Tibial artery (tissue), 4 donors: ENCODE data around the gene TAL1.
"Not testable (repeated sequence)": the region's sequence is repeated elsewhere in the genome, so short reads cannot be mapped to it uniquely, and the experiment has no call there.

Source experiments
- DNase-seq, 2 donors: peaks; one replicate each; pipeline ENCODE4 v3.0.0-alpha.2; 2019
- H3K27ac ChIP-seq, 2 donors: fragments of 200-600 bp; sonication (generic) in 1 of 2; 1 replicate in 1 of 2; 2 replicates in 1 of 2; pipeline ENCODE4 v1.5.1; 2018 to 2019; ENCODE audit warnings: mild to moderate bottlenecking in 1 of 2
- H3K27me3 ChIP-seq, 2 donors: fragments of 200-600 bp; sonication (generic) in 1 of 2; one replicate each; pipeline versions ENCODE4 v1.5.1 to v1.6.0; 2016 to 2019
- H3K36me3 ChIP-seq, 3 donors: fragments of 200-600 bp; sonication (generic) in 2 of 3; one replicate each; pipeline ENCODE4 v1.5.1; 2016 to 2019; ENCODE audit warnings: mild to moderate bottlenecking in 2 of 3
- H3K4me1 ChIP-seq, 4 donors: fragments of 200-600 bp; sonication (generic) in 2 of 4; 1 replicate in 3 of 4; 2 replicates in 1 of 4; pipeline ENCODE4 v1.5.1; 2016 to 2019
- H3K4me3 ChIP-seq, 2 donors: fragments of 200-600 bp; sonication (generic) in 1 of 2; 1 replicate in 1 of 2; 2 replicates in 1 of 2; pipeline ENCODE4 v1.5.1; 2018 to 2019; ENCODE audit warnings: mild to moderate bottlenecking in 2 of 2
- H3K9me3 ChIP-seq, 3 donors: fragments of 200-600 bp; sonication (generic) in 1 of 3; one replicate each; pipeline ENCODE4 v1.5.1; 2016 to 2019
- CTCF ChIP-seq, 2 experiments: fragments of 200-600 bp in 1 of 2; fragments of 450-650 bp in 1 of 2; IDR thresholded peaks; one replicate each; pipeline ENCODE4 v1.5.1; 2017 to 2019; ENCODE audit warnings: antibody characterized with exemption in 2 of 2, mild to moderate bottlenecking in 1 of 2, moderate library complexity in 1 of 2
- intact Hi-C: fragments of 100-400 bp; cut with DNase I; formaldehyde crosslinking; loops from one replicate; pipeline ENCODE4 v1.15.0; 2023; ENCODE audit warnings: low total_unique reads

Gene TAL1

GRCh38 chr1:47208374-47208850 is 23.6 kb downstream of the TAL1 start:
- Histone ChIP-seq H3K27me3 (peaks cover 0 to 22% of the 10 kb centered on the region in 2 donors), H3K36me3 (no peaks in the 10 kb centered on the region), H3K9me3 (no peaks in the 10 kb centered on the region), H3K27ac (no peak overlapping the region), H3K4me1 (no peaks in the 10 kb centered on the region), H3K4me3 (no peak overlapping the region)
- no peak for DNase-seq
- TF ChIP-seq CTCF (IDR thresholded peaks at IDR 0.05): no peak
- intact Hi-C loops: no loop called here

- Histone ChIP-seq H3K27me3 (peaks cover 0 to 22% of the 10 kb centered on the region in 2 donors), H3K36me3 (no peaks in the 10 kb centered on the region), H3K4me1 (no peaks in the 10 kb centered on the region), H3K27ac (no peak overlapping the region), H3K9me3 (no peaks in the 10 kb centered on the region), H3K4me3 (no peak overlapping the region)
- intact Hi-C loops: no loop called here
- peak in 1 of 2 donors; percentile 49 for DNase-seq
- no peak for TF ChIP-seq CTCF (IDR thresholded peaks at IDR 0.05)
Observed at GRCh38 chr1:47207803-47208373, 24.1 kb downstream of the TAL1 start.

GRCh38 chr1:47205918-47206317 is 26.1 kb downstream of the TAL1 start:
- H3K27ac ChIP-seq: no peak overlapping the region
- intact Hi-C loops: no loop called here
- DNase-seq: peak in 1 of 2 donors; percentile 53
- no peak overlapping the region for H3K4me3 ChIP-seq
- peaks cover 0 to 24% of the 10 kb centered on the region in 2 donors for H3K27me3 ChIP-seq
- H3K36me3 ChIP-seq: no peaks in the 10 kb centered on the region
- no peaks in the 10 kb centered on the region for H3K4me1 ChIP-seq
- no peak for TF ChIP-seq CTCF (IDR thresholded peaks at IDR 0.05)
- no peaks in the 10 kb centered on the region for H3K9me3 ChIP-seq

GRCh38 chr1:47203504-47203903 is 28.5 kb downstream of the TAL1 start:
- H3K27me3 ChIP-seq: peaks cover 0 to 30% of the 10 kb centered on the region in 2 donors
- intact Hi-C loops, H3K4me3 ChIP-seq: not testable (repeated sequence)

GRCh38 chr1:47201179-47201578 is 30.8 kb downstream of the TAL1 start:
- Histone ChIP-seq H3K27ac (no peak overlapping the region), H3K9me3 (no peaks in the 10 kb centered on the region), H3K27me3 (peaks cover 0 to 28% of the 10 kb centered on the region in 2 donors), H3K4me1 (no peaks in the 10 kb centered on the region), H3K4me3 (no peak overlapping the region), H3K36me3 (no peaks in the 10 kb centered on the region)
- intact Hi-C loops: no loop called here
- no peak for DNase-seq
- TF ChIP-seq CTCF (IDR thresholded peaks at IDR 0.05): no peak

More at GRCh38 chr1:47203504-47203903, 28.5 kb downstream of the TAL1 start:
- not testable (repeated sequence) for DNase-seq, H3K4me1 ChIP-seq, H3K9me3 ChIP-seq, H3K27ac ChIP-seq, H3K36me3 ChIP-seq

- intact Hi-C loops: loop anchor here (10.0 kb wide), 1 partner anchor 227 kb away; no protein-coding TSS in a partner anchor
Observed at GRCh38 chr1:47198214-47198613, 33.8 kb downstream of the TAL1 start.

More at GRCh38 chr1:47198214-47198613, 33.8 kb downstream of the TAL1 start:
- Histone ChIP-seq H3K27ac (no peak overlapping the region), H3K4me3 (no peak overlapping the region), H3K36me3 (no peaks in the 10 kb centered on the region), H3K4me1 (peaks cover 0 to 3% (median 1%) of the 10 kb centered on the region in 4 donors), H3K27me3 (peaks cover 0 to 22% of the 10 kb centered on the region in 2 donors), H3K9me3 (no peaks in the 10 kb centered on the region)
- TF ChIP-seq CTCF (IDR thresholded peaks at IDR 0.05): no peak
- DNase-seq: no peak
